Superior temporal gyrus (tissue), 1 donor: ENCODE results near the gene RPL12.
A peak's percentile ranks its signal among the peaks of the same experiment; 100 is the strongest.

Experiments
- DNase-seq: peaks from one replicate; pipeline ENCODE4 v3.0.0-alpha.2; 2016; ENCODE audit errors: extremely low spot score

RPL12 gene

GRCh38 chr9:127438394-127438793 is 12.8 kb downstream of the RPL12 start:
- DNase-seq, result no peak

- DNase-seq, result no peak
Observed at GRCh38 chr9:127437497-127438264, 13.5 kb downstream of the RPL12 start.

GRCh38 chr9:127430415-127430814 is 20.8 kb downstream of the RPL12 start:
- no peak for DNase-seq

GRCh38 chr9:127428348-127428747 is 22.9 kb downstream of the RPL12 start:
- DNase-seq, result no peak

GRCh38 chr9:127426756-127427155 is 24.4 kb downstream of the RPL12 start:
- DNase-seq, result no peak

- DNase-seq, result no peak
Observed at GRCh38 chr9:127424676-127424999, 26.6 kb downstream of the RPL12 start.

GRCh38 chr9:127423934-127424675 is 27.1 kb downstream of the RPL12 start, which contains the start of gene ZNF79:
ZNF79 (plus strand) TSS chr9:127424382; CDS start chr9:127424788, 406 bp downstream.
- DNase-seq, result peak; percentile 98

- no peak for DNase-seq
Observed at GRCh38 chr9:127423476-127423933, 27.7 kb downstream of the RPL12 start.

GRCh38 chr9:127422787-127423186 is 28.4 kb downstream of the RPL12 start:
- no peak for DNase-seq

GRCh38 chr9:127422133-127422782 is 28.9 kb downstream of the RPL12 start:
- DNase-seq, result no peak

- DNase-seq, result no peak
Observed at GRCh38 chr9:127421057-127421456, 30.1 kb downstream of the RPL12 start.

- DNase-seq, result no peak
Observed at GRCh38 chr9:127419348-127419747, 31.9 kb downstream of the RPL12 start.

- DNase-seq, result no peak
Observed at GRCh38 chr9:127418037-127418471, 33.2 kb downstream of the RPL12 start.

- no peak for DNase-seq
Observed at GRCh38 chr9:127417131-127418036, 33.8 kb downstream of the RPL12 start.

GRCh38 chr9:127415657-127416056 is 35.5 kb downstream of the RPL12 start:
- DNase-seq, result no peak

GRCh38 chr9:127415141-127415540 is 36.1 kb downstream of the RPL12 start:
- DNase-seq, result no peak

GRCh38 chr9:127411122-127411521 is 40.1 kb downstream of the RPL12 start:
- no peak for DNase-seq

GRCh38 chr9:127407492-127407843 is 43.7 kb downstream of the RPL12 start:
- DNase-seq, result no peak

GRCh38 chr9:127406799-127407491 is 44.3 kb downstream of the RPL12 start:
- DNase-seq, result no peak

- no peak for DNase-seq
Observed at GRCh38 chr9:127405344-127406125, 45.7 kb downstream of the RPL12 start.
